Keratinocyte (primary cell): Measurements from ENCODE around the gene DIAPH3. TPM values are rescaled to one million over a fixed set of nuclear protein-coding genes. Genes with fewer than 3 reads are reported as not detected.

Experiments used
- DNase-seq: peaks from one replicate; pipeline ENCODE4 v3.0.0-alpha.2; 2011; ENCODE audit warnings: low read depth, missing footprints, low spot score
- FAIRE-seq: peaks from 2 replicates; lab custom pipeline; 2011; peaks lifted over from hg19 to GRCh38; lab: Jason Lieb, UNC
- H2AFZ ChIP-seq: 2 replicates; pipeline ENCODE4 v1.6.0; 2012; ENCODE audit warnings: low read length, control low read depth, inconsistent platforms; ENCODE audit not compliant: control insufficient read depth
- H3K27ac ChIP-seq: 2 replicates; pipeline ENCODE4 v1.5.1; 2011; ENCODE audit warnings: low read length; ENCODE audit not compliant: control insufficient read depth, insufficient read depth
- H3K27me3 ChIP-seq: 3 replicates; pipeline ENCODE4 v1.6.0; 2011; ENCODE audit warnings: low read length; ENCODE audit not compliant: control insufficient read depth, insufficient read depth; ENCODE audit errors: extremely low read depth
- H3K36me3 ChIP-seq, 2 experiments: 2 replicates in 1 of 2; 3 replicates in 1 of 2; pipeline ENCODE4 v1.5.1; 2011; ENCODE audit warnings: low read length in 2 of 2, mild to moderate bottlenecking in 1 of 2; ENCODE audit not compliant: control insufficient read depth in 2 of 2, insufficient read depth in 2 of 2; ENCODE audit errors: extremely low read depth in 1 of 2
- H3K4me1 ChIP-seq: 3 replicates; pipeline ENCODE4 v1.5.1; 2011; ENCODE audit warnings: low read length; ENCODE audit not compliant: control insufficient read depth, insufficient read depth; ENCODE audit errors: extremely low read depth
- H3K4me2 ChIP-seq: 3 replicates; pipeline ENCODE4 v1.6.0; 2011; ENCODE audit warnings: low read depth, low read length; ENCODE audit not compliant: control insufficient read depth, insufficient read depth; ENCODE audit errors: extremely low read depth
- H3K4me3 ChIP-seq, 3 experiments: fragments of 200-600 bp in 1 of 3; sonication (generic) in 1 of 3; 2 replicates in 2 of 3; 3 replicates in 1 of 3; pipeline ENCODE4 v1.5.1; 2011 to 2016; ENCODE audit warnings: low read length in 3 of 3, mild to moderate bottlenecking in 3 of 3, control low read depth in 2 of 3, inconsistent platforms in 1 of 3, low read depth in 1 of 3, mixed read lengths in 1 of 3, mixed run types in 1 of 3, moderate library complexity in 1 of 3; ENCODE audit not compliant: control insufficient read depth in 2 of 3, insufficient read depth in 2 of 3; ENCODE audit errors: extremely low read depth in 1 of 3
- H3K79me2 ChIP-seq: 2 replicates; pipeline ENCODE4 v1.6.0; 2012; ENCODE audit warnings: low read length; ENCODE audit not compliant: control insufficient read depth, insufficient read depth
- H3K9ac ChIP-seq: 3 replicates; pipeline ENCODE4 v1.6.0; 2011; ENCODE audit warnings: low read length; ENCODE audit not compliant: control insufficient read depth, insufficient read depth; ENCODE audit errors: extremely low read depth
- H3K9me1 ChIP-seq: 3 replicates; pipeline ENCODE4 v1.6.0; 2011; ENCODE audit warnings: low read length; ENCODE audit not compliant: control insufficient read depth, insufficient read depth; ENCODE audit errors: extremely low read depth
- H3K9me3 ChIP-seq: 2 replicates; pipeline ENCODE4 v1.5.1; 2012; ENCODE audit warnings: low read depth, low read length; ENCODE audit not compliant: control insufficient read depth
- H4K20me1 ChIP-seq: 3 replicates; pipeline ENCODE4 v1.6.0; 2011; ENCODE audit warnings: low read length; ENCODE audit not compliant: control insufficient read depth, insufficient read depth; ENCODE audit errors: extremely low read depth
- CTCF ChIP-seq, 3 experiments: IDR thresholded peaks in 1 of 3; conservative IDR thresholded peaks in 1 of 3; optimal IDR thresholded peaks in 1 of 3; 2 replicates in 2 of 3; 3 replicates in 1 of 3; pipeline versions ENCODE3 to v1.5.1; 2011; ENCODE audit warnings: low read length in 3 of 3, mild to moderate bottlenecking in 3 of 3, moderate library complexity in 2 of 3, control low read depth in 1 of 3, inconsistent platforms in 1 of 3; ENCODE audit not compliant: insufficient read depth in 2 of 3; ENCODE audit errors: extremely low read depth in 1 of 3
- EZH2 ChIP-seq: IDR thresholded peaks from one replicate; pipeline ENCODE4 v1.6.1; 2012; ENCODE audit warnings: inconsistent platforms, mild to moderate bottlenecking, low read length, moderate library complexity
- dilution Hi-C: fragments of 300-500 bp; cut with MboI; formaldehyde crosslinking; loops from one replicate; pipeline ENCODE4 v1.7.0; 2020; ENCODE audit warnings: low sequenced_read_pairs; ENCODE audit not compliant: extremely low pct_ligation_motif_present
- polyA plus RNA-seq, 5 experiments: library from polyadenylated mRNA; depleted of rRNA in 3 of 5; stranded (reverse) in 3 of 5; stranded (forward) in 1 of 5; unstranded in 1 of 5; fragments of >200 nt; gene quantifications; 1 replicate in 1 of 5; 2 replicates in 3 of 5; 3 replicates in 1 of 5; pipeline versions ENCODE4 v1.2.1 to v1.2.3, GENCODE V29; 2011 to 2012; ENCODE audit warnings: missing spikeins in 2 of 5, low read depth in 1 of 5, low replicate concordance in 1 of 5

The DIAPH3 gene
- polyA plus RNA-seq, 1 donor (not counting 4 experiments of a cell fraction or from before 2014, with no cell fraction given) = 9.0 TPM

- peaks cover 0 to 3% of the 10 kb centered on the region in 2 experiments for H3K36me3 ChIP-seq
- H3K4me3 ChIP-seq = no peak overlapping the region
- dilution Hi-C loops = no loop called here
- no peak overlapping the region for H3K27ac ChIP-seq
- no peak overlapping the region for H3K9ac ChIP-seq
- no peaks in the 10 kb centered on the region for H3K27me3 ChIP-seq
- peaks cover 2% of the 10 kb centered on the region for H3K9me1 ChIP-seq
- H3K9me3 ChIP-seq = no peaks in the 10 kb centered on the region
- DNase-seq (no peak), FAIRE-seq (no peak)
- TF ChIP-seq CTCF (optimal IDR thresholded peaks at IDR 0.05 in 1 of 3, IDR thresholded peaks at IDR 0.05 in 1 of 3, conservative IDR thresholded peaks at IDR 0.05 in 1 of 3; ENCODE audit: extremely low read depth in 1 of 3, insufficient read depth in 2 of 3, low read length in 3 of 3) (no peak), EZH2 (no peak)
- no peak overlapping the region for H3K4me2 ChIP-seq
- H3K79me2 ChIP-seq = peaks cover 86% of the 10 kb centered on the region
- H4K20me1 ChIP-seq = no peaks in the 10 kb centered on the region
- H3K4me1 ChIP-seq = no peaks in the 10 kb centered on the region
- H2AFZ ChIP-seq = no peak overlapping the region
Observed at GRCh38 chr13:60147361-60147760, 16.4 kb downstream of the DIAPH3 start.

GRCh38 chr13:60146471-60146870 is 17.3 kb downstream of the DIAPH3 start:
- H3K4me1 ChIP-seq = no peaks in the 10 kb centered on the region
- TF ChIP-seq EZH2 (no peak), CTCF (optimal IDR thresholded peaks at IDR 0.05 in 1 of 3, IDR thresholded peaks at IDR 0.05 in 1 of 3, conservative IDR thresholded peaks at IDR 0.05 in 1 of 3; ENCODE audit: extremely low read depth in 1 of 3, insufficient read depth in 2 of 3, low read length in 3 of 3) (no peak)
- peaks cover 2% of the 10 kb centered on the region for H3K9me1 ChIP-seq
- no peak overlapping the region for H2AFZ ChIP-seq
- H4K20me1 ChIP-seq = no peaks in the 10 kb centered on the region
- DNase-seq (no peak), FAIRE-seq (no peak)
- no peaks in the 10 kb centered on the region for H3K27me3 ChIP-seq
- H3K36me3 ChIP-seq = peaks cover 0 to 3% of the 10 kb centered on the region in 2 experiments
- peaks cover 90% of the 10 kb centered on the region for H3K79me2 ChIP-seq
- no peaks in the 10 kb centered on the region for H3K9me3 ChIP-seq
- no peak overlapping the region for H3K4me3 ChIP-seq
- H3K27ac ChIP-seq = no peak overlapping the region
- no peak overlapping the region for H3K9ac ChIP-seq
- no peak overlapping the region for H3K4me2 ChIP-seq
- dilution Hi-C loops = no loop called here
